DMS153 (cell line): ENCODE measurements around the gene GLIS2.
A peak's percentile ranks its signal among the peaks of the same experiment; 100 is the strongest.
"Not testable (repeated sequence)": the region's sequence is repeated elsewhere in the genome, so short reads cannot be mapped to it uniquely, and the experiment has no call there.

Source experiments
- DNase-seq: peaks from one replicate; lab custom pipeline; 2025; lab: John Stamatoyannopoulos, UW

GLIS2 gene

GRCh38 chr16:4320571-4321137 is 4.8 kb downstream of the GLIS2 start:
- no peak for DNase-seq

- no peak for DNase-seq
These were observed 5.6 kb downstream of the GLIS2 start for GRCh38 chr16:4321286-4322120.

- no peak for DNase-seq
These were observed 6.5 kb downstream of the GLIS2 start for GRCh38 chr16:4322121-4323052.

GRCh38 chr16:4323071-4323844 is 7.4 kb downstream of the GLIS2 start:
- no peak for DNase-seq

GRCh38 chr16:4323845-4324488 is 8.1 kb downstream of the GLIS2 start:
- DNase-seq = no peak

- no peak for DNase-seq
These were observed 8.8 kb downstream of the GLIS2 start for GRCh38 chr16:4324492-4325252.

- no peak for DNase-seq
These were observed 9.4 kb downstream of the GLIS2 start for GRCh38 chr16:4325253-4325758.

GRCh38 chr16:4327386-4328045 is 11.6 kb downstream of the GLIS2 start:
- no peak for DNase-seq

GRCh38 chr16:4328046-4328781 is 12.3 kb downstream of the GLIS2 start:
- peak; percentile 59 for DNase-seq

- DNase-seq = peak; percentile 13
These were observed 13.2 kb downstream of the GLIS2 start for GRCh38 chr16:4328782-4329775.

- DNase-seq = no peak
These were observed 14.5 kb downstream of the GLIS2 start for GRCh38 chr16:4330277-4330874.

- no peak for DNase-seq
These were observed 16.2 kb downstream of the GLIS2 start for GRCh38 chr16:4332083-4332482.

- DNase-seq = no peak
These were observed 16.9 kb downstream of the GLIS2 start for GRCh38 chr16:4332623-4333307.

- no peak for DNase-seq
These were observed 17.4 kb downstream of the GLIS2 start for GRCh38 chr16:4333308-4333638.

- DNase-seq = not testable (repeated sequence)
These were observed 17.8 kb downstream of the GLIS2 start for GRCh38 chr16:4333714-4334113.

GRCh38 chr16:4334724-4335495 is 19.0 kb downstream of the GLIS2 start:
- no peak for DNase-seq
